Measurements from ENCODE around the gene MEIKIN. TPM values are rescaled to one million over a fixed set of nuclear protein-coding genes. Genes with fewer than 3 reads are reported as not detected.

Gene MEIKIN
- total and polyA plus RNA-seq, 4 donors = 0.42 to 0.51 TPM; not detected in 2

DNA sequence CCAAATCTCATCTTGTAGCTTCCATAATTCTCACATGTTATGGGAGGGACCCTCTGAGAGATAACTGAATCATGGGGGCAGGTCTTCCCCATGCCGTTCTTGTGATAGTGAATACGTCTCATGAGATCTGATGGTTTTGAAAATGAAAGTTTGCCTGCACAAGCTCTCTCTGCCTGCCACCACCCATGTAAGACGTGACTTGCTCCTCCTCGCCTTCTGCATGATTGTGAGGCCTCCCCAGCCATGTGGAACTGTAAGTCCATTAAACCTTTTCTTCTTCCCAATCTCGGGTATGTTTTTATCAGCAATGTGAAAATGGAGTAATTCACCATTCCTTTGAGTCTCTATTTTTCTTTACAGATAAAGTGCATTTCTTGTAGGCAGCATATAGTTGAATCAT lies 81.8 kb downstream of the MEIKIN start (continued):
- TF ChIP-seq, protein P1, sequence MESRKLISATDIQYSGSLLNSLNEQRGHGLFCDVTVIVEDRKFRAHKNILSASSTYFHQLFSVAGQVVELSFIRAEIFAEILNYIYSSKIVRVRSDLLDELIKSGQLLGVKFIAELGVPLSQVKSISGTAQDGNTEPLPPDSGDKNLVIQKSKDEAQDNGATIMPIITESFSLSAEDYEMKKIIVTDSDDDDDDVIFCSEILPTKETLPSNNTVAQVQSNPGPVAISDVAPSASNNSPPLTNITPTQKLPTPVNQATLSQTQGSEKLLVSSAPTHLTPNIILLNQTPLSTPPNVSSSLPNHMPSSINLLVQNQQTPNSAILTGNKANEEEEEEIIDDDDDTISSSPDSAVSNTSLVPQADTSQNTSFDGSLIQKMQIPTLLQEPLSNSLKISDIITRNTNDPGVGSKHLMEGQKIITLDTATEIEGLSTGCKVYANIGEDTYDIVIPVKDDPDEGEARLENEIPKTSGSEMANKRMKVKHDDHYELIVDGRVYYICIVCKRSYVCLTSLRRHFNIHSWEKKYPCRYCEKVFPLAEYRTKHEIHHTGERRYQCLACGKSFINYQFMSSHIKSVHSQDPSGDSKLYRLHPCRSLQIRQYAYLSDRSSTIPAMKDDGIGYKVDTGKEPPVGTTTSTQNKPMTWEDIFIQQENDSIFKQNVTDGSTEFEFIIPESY (IDR thresholded peaks at IDR 0.05) = no peak
- no peak for TF ChIP-seq HNF4G (IDR thresholded peaks at IDR 0.05)
- TF ChIP-seq, protein P2, sequence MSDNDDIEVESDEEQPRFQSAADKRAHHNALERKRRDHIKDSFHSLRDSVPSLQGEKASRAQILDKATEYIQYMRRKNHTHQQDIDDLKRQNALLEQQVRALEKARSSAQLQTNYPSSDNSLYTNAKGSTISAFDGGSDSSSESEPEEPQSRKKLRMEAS (IDR thresholded peaks at IDR 0.05) = no peak
- TF ChIP-seq EGR1 (IDR thresholded peaks at IDR 0.05; ENCODE audit: low read depth in 2 of 2) = no peak
- no peak for TF ChIP-seq JUND (IDR thresholded peaks at IDR 0.05)
- no peak for TF ChIP-seq FOXA1 (IDR thresholded peaks at IDR 0.05)

DNA sequence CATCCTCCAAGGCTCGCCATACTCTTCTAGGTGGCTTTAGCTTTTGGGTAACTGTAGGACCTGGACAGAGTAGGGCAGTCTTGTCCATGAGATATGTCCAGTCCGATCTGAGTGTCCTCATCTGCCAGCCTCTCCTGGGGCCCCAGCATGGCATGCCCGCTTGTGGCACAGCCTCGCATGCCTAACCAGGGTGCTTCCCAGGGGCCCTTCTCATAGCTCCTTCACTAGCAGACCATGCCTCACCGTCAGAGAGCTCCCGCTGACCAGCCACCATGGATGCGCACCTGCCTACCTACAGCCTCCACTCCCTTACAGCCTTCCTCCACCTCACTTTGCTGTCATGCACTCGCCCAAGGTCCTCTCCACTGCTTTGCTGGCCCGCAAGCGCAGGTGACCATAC lies 88.1 kb downstream of the MEIKIN start:
- no peak for TF ChIP-seq FOXA1 (IDR thresholded peaks at IDR 0.05)
- DNase-seq (ENCODE audit: low spot score) = no peak
- no peaks in the 10 kb centered on the region for H3K36me3 ChIP-seq (ENCODE audit: control insufficient read depth in 4 of 4, insufficient read depth in 3 of 4, low read depth in 1 of 4, low read length in 3 of 4)
- no peak overlapping the region for H3K27ac ChIP-seq (ENCODE audit: low read depth in 1 of 2, low read length in 2 of 2)
- H3K4me3 ChIP-seq (ENCODE audit: low read depth in 1 of 3, low read length in 3 of 3) = no peak overlapping the region
- peaks cover 0 to 2% (median 0%) of the 10 kb centered on the region in 4 donors for H3K27me3 ChIP-seq (ENCODE audit: control insufficient read depth in 4 of 4, insufficient read depth in 4 of 4, low read length in 3 of 4)
- no peak overlapping the region for H3K9ac ChIP-seq (ENCODE audit: low read depth in 1 of 2, low read length in 2 of 2)
- no peaks in the 10 kb centered on the region for H3K9me3 ChIP-seq (ENCODE audit: control insufficient read depth in 4 of 4, low read length in 3 of 4)
- 92% methylated on average over 10 of the region's 10 CpGs for WGBS
- H3K4me1 ChIP-seq (ENCODE audit: control insufficient read depth in 4 of 4, insufficient read depth in 4 of 4, low read length in 3 of 4) = no peaks in the 10 kb centered on the region

DNA sequence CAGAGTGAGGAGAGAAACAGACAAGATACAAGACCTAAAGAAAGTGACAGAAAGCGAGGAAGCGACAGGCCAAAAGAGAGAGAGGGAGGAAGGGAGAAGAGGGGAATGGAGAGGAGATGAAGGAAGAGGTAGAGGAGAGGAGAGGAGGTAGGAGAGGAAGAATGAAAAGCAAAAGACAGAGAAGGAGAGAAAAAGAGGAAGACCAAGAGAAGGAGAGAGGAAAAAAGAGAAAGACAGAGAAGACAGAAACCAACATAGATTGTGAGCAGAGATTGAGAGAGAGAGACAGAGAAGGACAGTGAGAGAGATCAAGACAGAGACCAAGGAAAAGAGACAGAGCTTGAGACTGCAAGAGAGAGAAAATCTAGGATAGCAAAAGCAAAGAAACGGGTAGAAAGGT lies 90.0 kb downstream of the MEIKIN start:
- TF ChIP-seq, protein P3, sequence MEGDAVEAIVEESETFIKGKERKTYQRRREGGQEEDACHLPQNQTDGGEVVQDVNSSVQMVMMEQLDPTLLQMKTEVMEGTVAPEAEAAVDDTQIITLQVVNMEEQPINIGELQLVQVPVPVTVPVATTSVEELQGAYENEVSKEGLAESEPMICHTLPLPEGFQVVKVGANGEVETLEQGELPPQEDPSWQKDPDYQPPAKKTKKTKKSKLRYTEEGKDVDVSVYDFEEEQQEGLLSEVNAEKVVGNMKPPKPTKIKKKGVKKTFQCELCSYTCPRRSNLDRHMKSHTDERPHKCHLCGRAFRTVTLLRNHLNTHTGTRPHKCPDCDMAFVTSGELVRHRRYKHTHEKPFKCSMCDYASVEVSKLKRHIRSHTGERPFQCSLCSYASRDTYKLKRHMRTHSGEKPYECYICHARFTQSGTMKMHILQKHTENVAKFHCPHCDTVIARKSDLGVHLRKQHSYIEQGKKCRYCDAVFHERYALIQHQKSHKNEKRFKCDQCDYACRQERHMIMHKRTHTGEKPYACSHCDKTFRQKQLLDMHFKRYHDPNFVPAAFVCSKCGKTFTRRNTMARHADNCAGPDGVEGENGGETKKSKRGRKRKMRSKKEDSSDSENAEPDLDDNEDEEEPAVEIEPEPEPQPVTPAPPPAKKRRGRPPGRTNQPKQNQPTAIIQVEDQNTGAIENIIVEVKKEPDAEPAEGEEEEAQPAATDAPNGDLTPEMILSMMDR (IDR thresholded peaks at IDR 0.05; ENCODE audit: low read depth, low read length, missing input control) = no peak
- TF ChIP-seq HNF4A (conservative IDR thresholded peaks at IDR 0.05) (no peak), GABPA (IDR thresholded peaks at IDR 0.05 in 1 of 2, conservative IDR thresholded peaks at IDR 0.05 in 1 of 2) (no peak)
- TF ChIP-seq, protein P1 (IDR thresholded peaks at IDR 0.05) = no peak
- TF ChIP-seq, protein P4, sequence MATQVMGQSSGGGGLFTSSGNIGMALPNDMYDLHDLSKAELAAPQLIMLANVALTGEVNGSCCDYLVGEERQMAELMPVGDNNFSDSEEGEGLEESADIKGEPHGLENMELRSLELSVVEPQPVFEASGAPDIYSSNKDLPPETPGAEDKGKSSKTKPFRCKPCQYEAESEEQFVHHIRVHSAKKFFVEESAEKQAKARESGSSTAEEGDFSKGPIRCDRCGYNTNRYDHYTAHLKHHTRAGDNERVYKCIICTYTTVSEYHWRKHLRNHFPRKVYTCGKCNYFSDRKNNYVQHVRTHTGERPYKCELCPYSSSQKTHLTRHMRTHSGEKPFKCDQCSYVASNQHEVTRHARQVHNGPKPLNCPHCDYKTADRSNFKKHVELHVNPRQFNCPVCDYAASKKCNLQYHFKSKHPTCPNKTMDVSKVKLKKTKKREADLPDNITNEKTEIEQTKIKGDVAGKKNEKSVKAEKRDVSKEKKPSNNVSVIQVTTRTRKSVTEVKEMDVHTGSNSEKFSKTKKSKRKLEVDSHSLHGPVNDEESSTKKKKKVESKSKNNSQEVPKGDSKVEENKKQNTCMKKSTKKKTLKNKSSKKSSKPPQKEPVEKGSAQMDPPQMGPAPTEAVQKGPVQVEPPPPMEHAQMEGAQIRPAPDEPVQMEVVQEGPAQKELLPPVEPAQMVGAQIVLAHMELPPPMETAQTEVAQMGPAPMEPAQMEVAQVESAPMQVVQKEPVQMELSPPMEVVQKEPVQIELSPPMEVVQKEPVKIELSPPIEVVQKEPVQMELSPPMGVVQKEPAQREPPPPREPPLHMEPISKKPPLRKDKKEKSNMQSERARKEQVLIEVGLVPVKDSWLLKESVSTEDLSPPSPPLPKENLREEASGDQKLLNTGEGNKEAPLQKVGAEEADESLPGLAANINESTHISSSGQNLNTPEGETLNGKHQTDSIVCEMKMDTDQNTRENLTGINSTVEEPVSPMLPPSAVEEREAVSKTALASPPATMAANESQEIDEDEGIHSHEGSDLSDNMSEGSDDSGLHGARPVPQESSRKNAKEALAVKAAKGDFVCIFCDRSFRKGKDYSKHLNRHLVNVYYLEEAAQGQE (IDR thresholded peaks at IDR 0.05) = no peak
- Histone ChIP-seq H3K4me1 (ENCODE audit: control insufficient read depth in 4 of 4, insufficient read depth in 4 of 4, low read length in 3 of 4) (no peaks in the 10 kb centered on the region), H3K9ac (ENCODE audit: low read depth in 1 of 2, low read length in 2 of 2) (no peak overlapping the region), H3K9me3 (ENCODE audit: control insufficient read depth in 4 of 4, low read length in 3 of 4) (no peaks in the 10 kb centered on the region), H3K36me3 (ENCODE audit: control insufficient read depth in 4 of 4, insufficient read depth in 3 of 4, low read depth in 1 of 4, low read length in 3 of 4) (no peaks in the 10 kb centered on the region), H3K4me3 (ENCODE audit: low read depth in 1 of 3, low read length in 3 of 3) (no peak overlapping the region), H3K27ac (ENCODE audit: low read depth in 1 of 2, low read length in 2 of 2) (no peak overlapping the region), H3K27me3 (ENCODE audit: control insufficient read depth in 4 of 4, insufficient read depth in 4 of 4, low read length in 3 of 4) (peaks cover 0 to 2% (median 0%) of the 10 kb centered on the region in 4 donors)
- 87% methylated on average over 3 of the region's 3 CpGs for WGBS
- no peak for DNase-seq (ENCODE audit: low spot score)
